ENCODE measurements around the gene TRAF3IP3.

DNA sequence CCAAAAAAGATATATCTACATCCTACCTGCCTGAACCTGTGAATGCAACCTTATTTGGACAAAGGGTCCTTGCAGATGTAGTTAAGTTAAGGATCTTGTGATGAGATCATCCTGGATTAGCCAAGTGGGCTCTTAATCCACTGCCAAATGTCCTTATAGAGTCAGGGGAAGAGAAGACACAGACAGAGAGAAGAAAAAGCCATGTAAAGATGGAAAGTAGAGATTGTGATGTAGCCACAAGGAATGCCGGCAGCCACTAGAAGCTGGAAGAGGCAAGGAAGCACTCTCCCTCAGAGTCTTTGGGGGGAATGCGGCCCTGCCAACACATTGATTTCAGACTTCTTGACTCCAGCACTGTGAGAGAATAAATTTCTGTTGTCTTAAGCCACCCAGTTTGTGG, 35.0 kb upstream of the TRAF3IP3 start:
- TF ChIP-seq, protein P1, sequence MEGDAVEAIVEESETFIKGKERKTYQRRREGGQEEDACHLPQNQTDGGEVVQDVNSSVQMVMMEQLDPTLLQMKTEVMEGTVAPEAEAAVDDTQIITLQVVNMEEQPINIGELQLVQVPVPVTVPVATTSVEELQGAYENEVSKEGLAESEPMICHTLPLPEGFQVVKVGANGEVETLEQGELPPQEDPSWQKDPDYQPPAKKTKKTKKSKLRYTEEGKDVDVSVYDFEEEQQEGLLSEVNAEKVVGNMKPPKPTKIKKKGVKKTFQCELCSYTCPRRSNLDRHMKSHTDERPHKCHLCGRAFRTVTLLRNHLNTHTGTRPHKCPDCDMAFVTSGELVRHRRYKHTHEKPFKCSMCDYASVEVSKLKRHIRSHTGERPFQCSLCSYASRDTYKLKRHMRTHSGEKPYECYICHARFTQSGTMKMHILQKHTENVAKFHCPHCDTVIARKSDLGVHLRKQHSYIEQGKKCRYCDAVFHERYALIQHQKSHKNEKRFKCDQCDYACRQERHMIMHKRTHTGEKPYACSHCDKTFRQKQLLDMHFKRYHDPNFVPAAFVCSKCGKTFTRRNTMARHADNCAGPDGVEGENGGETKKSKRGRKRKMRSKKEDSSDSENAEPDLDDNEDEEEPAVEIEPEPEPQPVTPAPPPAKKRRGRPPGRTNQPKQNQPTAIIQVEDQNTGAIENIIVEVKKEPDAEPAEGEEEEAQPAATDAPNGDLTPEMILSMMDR (IDR thresholded peaks at IDR 0.05; ENCODE audit: poor library complexity): no peak
- TF ChIP-seq EZH2 (IDR thresholded peaks at IDR 0.05; ENCODE audit: borderline replicate concordance): no peak
- no peak for TF ChIP-seq EZH2phosphoT487 (IDR thresholded peaks at IDR 0.05; ENCODE audit: low read depth, severe bottlenecking, unreplicated experiment)

Measured in hepatocyte (in vitro differentiated cells).